A673 (cell line): ENCODE measurements around the gene CTSD.

ENCODE experiments used
- EZH2 ChIP-seq: fragments of 200-600 bp; sonication (generic); IDR thresholded peaks from 2 replicates; pipeline ENCODE4 v1.6.1; 2017; ENCODE audit warnings: borderline replicate concordance, low read depth, mild to moderate bottlenecking, mixed read lengths, antibody characterized with exemption, low read length; ENCODE audit not compliant: poor library complexity, severe bottlenecking
- TF ChIP-seq, protein P1 (sequence below): fragments of 300-800, 200-600 bp; sonication (generic); conservative IDR thresholded peaks from 2 replicates; pipeline ENCODE4 v1.5.1; 2017; ENCODE audit warnings: low read depth, mild to moderate bottlenecking, antibody characterized with exemption, low read length, moderate library complexity, mixed read lengths

DNA sequence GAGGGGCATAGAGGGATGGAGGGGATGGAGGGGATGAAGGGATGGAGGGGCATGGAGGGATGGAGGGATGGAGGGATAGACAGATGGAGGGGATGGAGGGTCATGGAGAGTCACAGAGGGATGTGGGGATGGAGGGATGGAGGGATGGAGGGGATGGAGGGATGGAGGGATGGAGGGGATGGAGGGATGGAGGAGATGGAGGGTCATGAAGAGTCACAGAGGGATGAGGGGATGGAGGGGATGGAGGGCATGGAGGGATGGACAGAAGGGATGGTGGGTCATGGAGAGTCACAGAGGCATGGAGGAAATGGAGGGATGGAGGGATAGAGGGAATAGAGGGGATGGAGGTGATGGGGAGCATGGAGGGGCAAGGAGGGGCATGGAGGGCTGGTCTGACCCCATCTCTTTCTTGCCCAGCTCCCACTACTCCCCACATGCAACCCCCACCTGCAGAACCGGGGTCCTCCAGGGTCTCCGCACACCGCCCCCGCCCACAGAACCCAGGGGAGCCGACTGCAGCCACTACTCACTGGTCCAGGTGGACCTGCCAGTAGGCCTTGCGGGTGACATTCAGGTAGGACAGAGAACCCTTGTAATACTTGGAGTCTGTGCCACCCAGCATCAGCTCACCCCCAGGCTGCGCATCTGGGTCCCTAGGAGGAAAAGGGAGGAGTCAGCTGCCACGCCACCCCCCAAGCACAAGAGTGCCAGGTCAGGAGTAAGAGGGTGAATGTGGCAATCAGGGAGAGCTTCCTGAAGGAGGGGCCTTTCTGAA, 9.2 kb downstream of the CTSD start:
- TF ChIP-seq EZH2, result no peak
- TF ChIP-seq, protein P1, sequence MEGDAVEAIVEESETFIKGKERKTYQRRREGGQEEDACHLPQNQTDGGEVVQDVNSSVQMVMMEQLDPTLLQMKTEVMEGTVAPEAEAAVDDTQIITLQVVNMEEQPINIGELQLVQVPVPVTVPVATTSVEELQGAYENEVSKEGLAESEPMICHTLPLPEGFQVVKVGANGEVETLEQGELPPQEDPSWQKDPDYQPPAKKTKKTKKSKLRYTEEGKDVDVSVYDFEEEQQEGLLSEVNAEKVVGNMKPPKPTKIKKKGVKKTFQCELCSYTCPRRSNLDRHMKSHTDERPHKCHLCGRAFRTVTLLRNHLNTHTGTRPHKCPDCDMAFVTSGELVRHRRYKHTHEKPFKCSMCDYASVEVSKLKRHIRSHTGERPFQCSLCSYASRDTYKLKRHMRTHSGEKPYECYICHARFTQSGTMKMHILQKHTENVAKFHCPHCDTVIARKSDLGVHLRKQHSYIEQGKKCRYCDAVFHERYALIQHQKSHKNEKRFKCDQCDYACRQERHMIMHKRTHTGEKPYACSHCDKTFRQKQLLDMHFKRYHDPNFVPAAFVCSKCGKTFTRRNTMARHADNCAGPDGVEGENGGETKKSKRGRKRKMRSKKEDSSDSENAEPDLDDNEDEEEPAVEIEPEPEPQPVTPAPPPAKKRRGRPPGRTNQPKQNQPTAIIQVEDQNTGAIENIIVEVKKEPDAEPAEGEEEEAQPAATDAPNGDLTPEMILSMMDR, result no peak
